B cell (primary cell): ENCODE data around the gene FASTK. TPM values are rescaled to one million over a fixed set of nuclear protein-coding genes. Genes with fewer than 3 reads are reported as not detected.

Source experiments
- ATAC-seq: fragments of 200-7000 bp; cut with Tn5 transposase; one replicate; pipeline ENCODE4 v1.10.0; 2021; ENCODE audit warnings: low read depth, mild to moderate bottlenecking, moderate number of reproducible peaks, moderate library complexity
- CTCF ChIA-PET: fragments of 350-600 bp; sonication (Branson Sonifier 250); formaldehyde crosslinking; loops from one replicate; lab custom pipeline; 2021; ENCODE audit warnings: antibody characterized with exemption, inconsistent platforms; lab: Charles Lee
- POLR2A ChIA-PET: fragments of 350-600 bp; sonication (Branson Sonifier 250); formaldehyde crosslinking; loops from one replicate; lab custom pipeline; 2021; ENCODE audit warnings: antibody characterized with exemption; lab: Charles Lee
- DNase-seq: peaks from one replicate; pipeline ENCODE4 v3.0.0; 2013
- H2AFZ ChIP-seq: 2 replicates; pipeline ENCODE4 v1.6.1; 2012; ENCODE audit warnings: mild to moderate bottlenecking, low read depth, low read length; ENCODE audit not compliant: insufficient read depth, poor library complexity, severe bottlenecking
- H3K27ac ChIP-seq, 2 donors: 1 replicate in 1 of 2; 2 replicates in 1 of 2; pipeline ENCODE4 v1.5.1; 2012 to 2013; ENCODE audit warnings: low read length in 2 of 2, mild to moderate bottlenecking in 2 of 2, moderate library complexity in 1 of 2
- H3K27me3 ChIP-seq, 4 experiments: fragments of 200-600 bp in 1 of 4; sonication (generic) in 1 of 4; replicated peaks in 1 of 4; 1 replicate in 2 of 4; 2 replicates in 2 of 4; pipeline versions ENCODE4 v1.6.1 to v1.7.0; 2013 to 2016; ENCODE audit warnings: low read length in 3 of 4, mild to moderate bottlenecking in 2 of 4, mixed read lengths in 1 of 4, moderate library complexity in 1 of 4; ENCODE audit not compliant: insufficient read depth in 4 of 4, control insufficient read depth in 3 of 4; ENCODE audit errors: control extremely low read depth in 1 of 4
- H3K36me3 ChIP-seq, 2 experiments: replicated peaks in 1 of 2; 1 replicate in 1 of 2; 2 replicates in 1 of 2; pipeline versions ENCODE4 v1.6.1 to v1.7.1; 2013; ENCODE audit warnings: low read length in 1 of 2; ENCODE audit not compliant: insufficient read depth in 2 of 2, control insufficient read depth in 1 of 2; ENCODE audit errors: control extremely low read depth in 1 of 2, extremely low read depth in 1 of 2
- H3K4me1 ChIP-seq, 2 donors: fragments of 200-600 bp in 1 of 2; sonication (generic) in 1 of 2; 1 replicate in 1 of 2; 2 replicates in 1 of 2; pipeline versions ENCODE4 v1.5.1 to v1.6.1; 2013 to 2017; ENCODE audit warnings: low read length in 2 of 2; ENCODE audit not compliant: control insufficient read depth in 2 of 2, insufficient read depth in 2 of 2
- H3K4me2 ChIP-seq: replicated peaks from 2 replicates; pipeline ENCODE3; 2012; ENCODE audit warnings: mild to moderate bottlenecking, low read depth, low read length; ENCODE audit not compliant: poor library complexity, severe bottlenecking
- H3K4me3 ChIP-seq, 5 experiments: fragments of 200-600 bp in 1 of 5; sonication (generic) in 1 of 5; 1 replicate in 3 of 5; 2 replicates in 2 of 5; pipeline versions ENCODE4 v1.5.1 to v1.7.0; 2011 to 2016; ENCODE audit warnings: low read length in 4 of 5, mild to moderate bottlenecking in 4 of 5, low read depth in 2 of 5, control low read depth in 1 of 5, moderate library complexity in 1 of 5; ENCODE audit not compliant: insufficient read depth in 1 of 5; ENCODE audit errors: control extremely low read depth in 1 of 5, extremely low read depth in 1 of 5
- H3K79me2 ChIP-seq: fragments of 200-600 bp; sonication (generic); one replicate; pipeline ENCODE4 v1.6.0; 2016; ENCODE audit warnings: low read length; ENCODE audit not compliant: control insufficient read depth, insufficient read depth
- H3K9ac ChIP-seq: fragments of 200-600 bp; sonication (generic); 2 replicates; pipeline ENCODE4 v1.6.1; 2017; ENCODE audit warnings: mild to moderate bottlenecking, low read length, moderate library complexity
- H3K9me3 ChIP-seq, 3 donors: one replicate each; pipeline versions ENCODE4 v1.6.1 to v1.7.1; 2013; ENCODE audit warnings: low read length in 2 of 3; ENCODE audit not compliant: control insufficient read depth in 2 of 3, insufficient read depth in 1 of 3; ENCODE audit errors: control extremely low read depth in 1 of 3
- H4K20me1 ChIP-seq: 2 replicates; pipeline ENCODE4 v1.6.0; 2012; ENCODE audit warnings: mild to moderate bottlenecking, low read length; ENCODE audit not compliant: insufficient read depth, control insufficient read depth, poor library complexity, severe bottlenecking
- H3K27ac Mint-ChIP-seq: one replicate; pipeline ENCODE4 v1.8.0; 2021; ENCODE audit warnings: mixed read lengths
- H3K27me3 Mint-ChIP-seq: one replicate; pipeline ENCODE4 v1.8.0; 2021; ENCODE audit warnings: mixed read lengths
- H3K4me1 Mint-ChIP-seq: one replicate; pipeline ENCODE4 v1.8.0; 2021; ENCODE audit warnings: mixed read lengths
- H3K4me3 Mint-ChIP-seq: one replicate; pipeline ENCODE4 v1.8.0; 2021; ENCODE audit warnings: mixed read lengths
- H3K9me3 Mint-ChIP-seq: one replicate; pipeline ENCODE4 v1.8.0; 2022; ENCODE audit warnings: mixed read lengths; ENCODE audit not compliant: insufficient read depth
- EZH2 ChIP-seq: IDR thresholded peaks from 2 replicates; pipeline ENCODE4 v1.6.1; 2012; ENCODE audit warnings: borderline replicate concordance, low read depth, mild to moderate bottlenecking, moderate library complexity, low read length; ENCODE audit not compliant: insufficient read depth, poor library complexity, severe bottlenecking
- WGBS: methylation state at CpG from one replicate; pipeline ENCODE4 v1.1.5; 2013; ENCODE audit warnings: missing lambda C conversion rate; ENCODE audit not compliant: insufficient coverage; 5-methylcytosine and 5-hydroxymethylcytosine counted together
- intact Hi-C: fragments of 100-400 bp; cut with micrococcal nuclease; formaldehyde crosslinking; loops from one replicate; pipeline ENCODE4 v1.10.0; 2022
- polyA plus RNA-seq: library from polyadenylated mRNA; depleted of rRNA; stranded (reverse); fragments of >200 nt; gene quantifications from 2 replicates; pipeline ENCODE4 v1.2.3, GENCODE V29; 2012
- total RNA-seq, 2 donors: library from RNA; stranded (reverse); fragments of 120-200 nt in 1 of 2; gene quantifications; 1 replicate in 1 of 2; 2 replicates in 1 of 2; pipeline versions ENCODE4 v1.2.3 to v1.2.4, GENCODE V29; 2013 to 2022
- TF ChIP-seq, protein P1 (sequence below): fragments of 200-600 bp; IDR thresholded peaks from one replicate; pipeline ENCODE4 v1.8.0; 2022; ENCODE audit warnings: antibody characterized with exemption, mild to moderate bottlenecking

The FASTK gene
- total and polyA plus RNA-seq, 2 donors (not counting 1 experiment from before 2014, with no cell fraction given) = 120 to 258 TPM

DNA sequence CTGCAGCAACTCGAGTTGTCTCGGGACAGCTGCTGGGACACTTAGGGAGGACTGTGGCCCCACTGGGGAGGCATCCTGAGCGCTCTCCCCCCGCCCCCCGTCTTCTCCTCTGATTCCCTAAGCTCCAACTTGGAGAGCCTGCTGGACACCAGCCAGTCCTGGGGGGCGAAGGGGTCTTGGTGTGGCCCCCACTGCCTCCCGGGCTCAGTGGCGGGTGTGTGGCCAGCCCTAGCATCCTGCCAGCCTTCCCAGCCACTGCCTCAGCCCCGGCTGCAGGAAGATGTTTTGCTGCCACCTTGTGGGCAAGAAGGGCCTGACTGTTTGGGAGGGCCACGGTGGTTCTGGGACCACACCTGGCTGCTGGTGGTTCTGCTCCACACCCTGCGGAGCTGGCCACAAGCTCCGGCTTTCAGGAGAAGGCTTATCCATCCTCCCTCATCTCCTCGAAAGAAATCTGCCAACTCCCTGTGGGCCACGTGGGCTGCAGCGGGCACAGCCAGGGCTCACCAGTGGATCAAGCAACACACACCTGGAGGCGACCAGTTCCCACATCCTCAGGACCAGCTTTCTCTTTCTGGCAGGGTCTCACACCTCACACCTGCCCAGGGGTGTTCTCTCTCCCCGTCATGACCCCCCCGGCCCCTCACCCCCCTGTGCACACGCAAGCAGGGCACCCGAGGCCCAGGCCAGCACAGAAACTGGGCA is 30.5 kb upstream of the FASTK start:
- ATAC-seq = peak; percentile 83
- Histone ChIP-seq H3K9me3 (no peaks in the 10 kb centered on the region), H3K27me3 (peaks cover 0 to 27% (median 8%) of the 10 kb centered on the region in 4 experiments), H3K79me2 (no peaks in the 10 kb centered on the region), H2AFZ (no peak overlapping the region), H3K4me1 (peaks cover 0 to 6% of the 10 kb centered on the region in 2 donors), H3K4me3 (no peak overlapping the region), H3K9ac (no peak overlapping the region), H3K27ac (no peak overlapping the region), H3K36me3 (no peaks in the 10 kb centered on the region), H4K20me1 (peaks cover 6% of the 10 kb centered on the region), H3K4me2 (no peak overlapping the region)
- WGBS = 45% methylated on average over 20 of the region's 20 CpGs
- ChIA-PET CTCF (interaction anchor here (0.6 to 6.9 kb wide), 32 partner anchors 8 to 826 kb away, joined by 3 to 44 read pairs (median 3); partner anchors contain the start of gene ABCB8), POLR2A (interaction anchor here (0.5 kb wide), 1 partner anchor 1350 kb away, joined by 9 read pairs; no protein-coding TSS in a partner anchor)
- Mint-ChIP-seq H3K27me3 (peaks cover 20% of the 10 kb centered on the region), H3K4me3 (no peak overlapping the region), H3K27ac (no peak overlapping the region), H3K4me1 (peaks cover 2% of the 10 kb centered on the region), H3K9me3 (no peaks in the 10 kb centered on the region)
- no peak for TF ChIP-seq EZH2
- TF ChIP-seq, protein P1, sequence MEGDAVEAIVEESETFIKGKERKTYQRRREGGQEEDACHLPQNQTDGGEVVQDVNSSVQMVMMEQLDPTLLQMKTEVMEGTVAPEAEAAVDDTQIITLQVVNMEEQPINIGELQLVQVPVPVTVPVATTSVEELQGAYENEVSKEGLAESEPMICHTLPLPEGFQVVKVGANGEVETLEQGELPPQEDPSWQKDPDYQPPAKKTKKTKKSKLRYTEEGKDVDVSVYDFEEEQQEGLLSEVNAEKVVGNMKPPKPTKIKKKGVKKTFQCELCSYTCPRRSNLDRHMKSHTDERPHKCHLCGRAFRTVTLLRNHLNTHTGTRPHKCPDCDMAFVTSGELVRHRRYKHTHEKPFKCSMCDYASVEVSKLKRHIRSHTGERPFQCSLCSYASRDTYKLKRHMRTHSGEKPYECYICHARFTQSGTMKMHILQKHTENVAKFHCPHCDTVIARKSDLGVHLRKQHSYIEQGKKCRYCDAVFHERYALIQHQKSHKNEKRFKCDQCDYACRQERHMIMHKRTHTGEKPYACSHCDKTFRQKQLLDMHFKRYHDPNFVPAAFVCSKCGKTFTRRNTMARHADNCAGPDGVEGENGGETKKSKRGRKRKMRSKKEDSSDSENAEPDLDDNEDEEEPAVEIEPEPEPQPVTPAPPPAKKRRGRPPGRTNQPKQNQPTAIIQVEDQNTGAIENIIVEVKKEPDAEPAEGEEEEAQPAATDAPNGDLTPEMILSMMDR = peak; percentile 93
- intact Hi-C loops = loop anchor here (1.0 kb wide), 3 partner anchors 24 to 98 kb away; no protein-coding TSS in a partner anchor
- peak; percentile 80 for DNase-seq
